ENCODE data around the gene KRT222.

The KRT222 gene

DNA sequence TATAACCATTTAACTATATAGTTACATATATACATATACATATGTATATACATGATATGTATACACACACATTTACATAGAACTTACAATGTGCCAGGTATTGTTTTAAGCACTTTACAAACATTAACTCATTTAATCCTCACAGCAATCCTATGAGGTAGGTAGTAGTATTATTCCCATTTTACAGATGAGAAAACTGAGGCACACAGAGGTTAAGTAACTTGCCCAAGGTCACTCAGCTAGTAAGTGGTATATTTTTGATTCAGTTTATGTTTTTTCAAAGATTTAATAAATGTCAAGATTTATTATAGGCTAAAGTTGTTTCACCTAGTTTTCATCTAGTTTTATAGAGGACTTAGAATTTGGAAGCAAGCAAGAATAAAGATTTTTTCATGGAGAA is 6.6 kb downstream of the KRT222 start:
- no peak for DNase-seq (ENCODE audit: low spot score)

DNA sequence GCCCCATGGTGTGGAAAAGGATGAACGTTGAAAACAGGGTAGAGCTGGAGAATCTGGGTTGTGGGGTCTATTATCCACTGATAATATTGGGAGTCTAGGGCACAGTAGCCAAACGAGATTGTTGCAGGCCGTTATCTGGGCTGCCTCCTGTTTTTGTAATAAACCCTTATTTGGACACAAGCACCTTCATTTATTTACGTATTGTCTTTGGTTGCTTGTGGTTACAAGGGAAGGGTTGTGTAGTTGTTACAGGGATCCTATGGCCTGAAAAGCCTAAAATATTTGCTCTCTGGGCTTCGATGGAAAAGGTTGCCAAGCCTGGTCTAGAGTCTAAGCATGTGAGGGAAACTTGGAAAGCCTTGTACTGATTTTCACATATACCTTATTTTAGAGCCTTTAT is 13.0 kb downstream of the KRT222 start:
- DNase-seq (ENCODE audit: low spot score): no peak

GRCh38 chr17:40648384-40648968 is 16.5 kb downstream of the KRT222 start:
- no peak for DNase-seq (ENCODE audit: low spot score)

DNA sequence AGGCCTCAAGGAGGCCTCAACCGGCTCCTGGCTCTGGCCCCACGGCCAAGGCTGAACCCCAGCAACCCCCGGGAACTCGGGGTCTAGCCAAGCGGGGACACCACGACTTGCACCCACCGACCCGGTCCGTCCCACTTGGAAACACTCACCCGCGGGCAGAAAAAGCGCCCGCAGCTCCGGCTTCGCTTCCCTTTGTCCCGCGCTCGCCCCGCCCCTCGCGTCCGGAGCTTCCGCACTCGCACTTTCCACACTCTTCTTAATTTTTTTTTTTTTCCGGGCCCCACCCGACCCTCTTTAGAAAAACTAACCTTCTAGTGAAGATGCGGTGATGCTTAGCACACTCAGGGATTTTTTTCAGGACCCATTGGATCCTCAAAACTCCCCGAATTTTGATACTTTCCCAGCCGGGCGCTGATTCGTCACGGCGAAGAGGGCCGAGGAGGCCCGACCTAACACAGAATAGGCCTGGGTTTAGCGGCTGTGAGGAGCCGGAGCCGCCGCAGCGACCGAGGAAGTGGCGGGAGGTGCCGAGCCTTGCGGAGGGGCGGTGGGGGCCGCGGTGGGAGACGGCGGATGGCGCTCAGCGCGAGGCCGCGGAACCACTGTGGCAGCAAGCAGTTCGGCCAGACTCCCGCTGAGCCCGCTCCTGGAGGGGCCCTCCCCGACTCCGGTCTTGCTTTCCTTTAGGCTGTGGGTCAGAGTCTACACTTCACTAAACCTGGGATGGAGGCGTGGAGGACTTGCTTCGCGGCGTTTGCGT is 17.2 kb downstream of the KRT222 start, which contains the start of gene SMARCE1:
Gene SMARCE1, minus strand, starts transcription at position 195 of the 760 bp plus-strand sequence. CDS start 2,016 bp downstream, outside the sequence.
- DNase-seq (ENCODE audit: low spot score): peak; percentile 84

- peak; percentile 65 for DNase-seq (ENCODE audit: low spot score)
Measured at GRCh38 chr17:40646791-40647623, 18.0 kb downstream of the KRT222 start.

DNA sequence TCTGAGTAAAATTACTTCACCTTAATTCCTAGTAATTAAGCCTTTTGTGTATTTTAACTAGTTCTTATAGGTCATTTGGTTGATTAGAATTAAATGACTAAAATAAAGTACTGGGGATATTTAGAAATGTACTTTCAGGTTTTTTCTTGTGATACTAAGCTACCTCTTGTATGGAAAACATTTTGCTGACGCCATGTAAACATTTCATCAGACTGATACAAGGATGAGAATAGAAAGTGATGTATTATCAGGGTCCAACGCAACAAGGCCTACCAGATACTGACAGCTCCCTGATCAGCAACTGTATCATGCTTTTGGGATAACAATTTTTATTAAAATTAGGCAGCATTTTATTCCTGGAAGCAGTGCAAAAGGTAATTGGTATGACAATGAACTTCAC is 19.0 kb downstream of the KRT222 start:
- DNase-seq (ENCODE audit: low spot score): no peak

GRCh38 chr17:40645291-40645690 is 19.7 kb downstream of the KRT222 start:
- DNase-seq (ENCODE audit: low spot score): no peak

GRCh38 chr17:40637931-40638330 is 27.0 kb downstream of the KRT222 start:
- DNase-seq (ENCODE audit: low spot score): no peak

DNA sequence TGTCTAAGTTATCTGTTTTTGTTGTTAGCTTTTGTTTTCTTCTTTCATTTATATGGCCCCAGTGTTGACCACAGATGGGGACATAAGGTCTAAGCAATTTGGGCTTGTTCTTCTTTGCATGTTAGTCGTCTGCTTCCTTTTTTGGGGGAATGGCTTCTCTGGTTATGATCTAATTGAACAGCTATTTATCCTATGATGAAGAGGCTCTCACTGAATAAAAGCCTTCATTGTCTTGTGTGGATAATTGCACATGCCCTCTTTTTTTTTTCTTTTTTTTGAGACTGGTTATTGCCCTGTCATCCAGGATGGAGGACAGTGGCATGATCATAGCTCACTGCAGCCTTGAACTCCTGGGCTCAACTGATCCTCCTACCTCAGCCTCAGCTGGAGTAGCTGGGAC is 31.1 kb downstream of the KRT222 start:
- no peak for DNase-seq (ENCODE audit: low spot score)

- DNase-seq (ENCODE audit: low spot score): no peak
Measured at GRCh38 chr17:40632216-40632615, 32.8 kb downstream of the KRT222 start.

DNA sequence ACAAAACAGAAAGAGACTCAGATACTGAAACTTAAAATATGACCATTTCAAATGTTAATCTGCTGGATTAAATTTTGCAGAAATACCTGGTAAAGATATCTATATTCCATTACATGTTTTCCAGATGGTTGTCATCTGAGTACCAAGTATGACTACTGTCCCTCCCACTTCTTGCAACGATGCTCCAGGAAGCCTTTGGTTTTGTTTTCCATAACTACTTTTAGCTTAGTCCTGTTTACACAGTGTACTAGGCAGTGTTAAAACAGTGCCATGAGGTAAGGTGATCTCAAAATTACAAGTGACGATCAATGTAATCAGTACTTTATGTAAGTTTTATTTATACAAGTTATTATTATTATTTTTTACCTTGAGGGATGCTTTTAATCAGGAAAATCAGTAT is 35.1 kb downstream of the KRT222 start:
- DNase-seq (ENCODE audit: low spot score): no peak

GRCh38 chr17:40625311-40625710 is 39.7 kb downstream of the KRT222 start:
- DNase-seq (ENCODE audit: low spot score): no peak

GRCh38 chr17:40623419-40624210 is 41.4 kb downstream of the KRT222 start:
- no peak for DNase-seq (ENCODE audit: low spot score)

GRCh38 chr17:40622509-40622928 is 42.5 kb downstream of the KRT222 start:
- no peak for DNase-seq (ENCODE audit: low spot score)

DNA sequence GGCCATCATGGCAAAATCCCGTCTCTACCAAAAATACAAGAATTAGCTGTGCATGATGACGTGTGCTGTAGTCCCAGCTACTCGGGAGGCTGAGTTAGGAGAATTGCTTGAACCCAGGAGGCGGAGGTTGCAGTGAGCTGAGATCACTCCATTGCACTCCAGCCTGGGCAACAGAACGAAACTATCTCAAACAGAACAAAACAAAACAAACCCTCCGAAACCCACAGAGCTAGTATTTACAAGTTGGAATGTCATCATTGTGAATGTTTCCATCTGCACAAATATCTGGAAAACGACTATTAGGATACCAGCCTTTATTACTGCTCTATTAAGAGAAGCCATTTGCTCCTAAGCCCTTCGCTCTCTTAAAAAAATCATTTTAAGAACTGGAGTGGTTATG is 43.4 kb downstream of the KRT222 start:
- no peak for DNase-seq (ENCODE audit: low spot score)

- no peak for DNase-seq (ENCODE audit: low spot score)
Measured at GRCh38 chr17:40621019-40621418, 44.0 kb downstream of the KRT222 start.

DNA sequence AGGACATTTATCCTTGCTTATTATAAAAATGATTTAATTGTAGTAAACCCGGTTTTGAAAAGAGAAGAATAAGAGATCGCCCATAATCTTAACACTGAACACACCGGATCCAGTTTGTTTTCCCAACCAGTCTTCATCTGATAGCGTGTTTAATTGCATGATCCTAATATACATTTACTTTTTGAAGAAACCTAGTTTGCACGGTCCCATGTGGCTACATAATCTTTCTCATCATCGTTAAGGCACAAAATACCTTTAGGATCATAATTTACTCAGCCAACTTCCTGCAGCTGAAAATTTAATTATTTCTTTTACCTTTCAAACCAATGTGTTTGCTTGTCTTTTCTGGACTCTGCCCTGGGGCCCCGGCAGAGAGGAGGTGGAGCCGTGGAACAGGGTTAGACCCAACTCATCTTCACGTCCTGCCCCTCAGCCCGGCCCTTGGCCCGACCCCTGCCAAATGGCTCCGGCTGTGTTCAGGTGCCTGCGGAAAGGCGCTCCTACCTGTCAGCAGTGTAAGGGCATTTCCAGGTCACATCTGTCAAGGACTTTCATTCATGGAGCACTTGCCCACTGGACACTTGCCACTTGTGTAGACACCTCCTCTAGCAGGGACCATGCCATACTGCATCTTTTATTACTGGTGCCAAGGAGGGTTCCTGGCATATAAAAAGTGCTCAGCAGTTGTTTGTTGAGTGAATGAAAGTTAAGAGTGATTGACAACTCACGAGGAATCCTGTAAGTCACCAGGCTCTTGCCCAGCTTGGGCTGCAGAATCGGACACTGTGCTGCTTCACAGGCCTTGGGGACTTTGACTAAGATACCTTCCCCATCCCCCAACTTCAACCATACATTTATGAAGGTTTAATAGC is 46.0 kb downstream of the KRT222 start:
- no peak for DNase-seq (ENCODE audit: low spot score)

DNA sequence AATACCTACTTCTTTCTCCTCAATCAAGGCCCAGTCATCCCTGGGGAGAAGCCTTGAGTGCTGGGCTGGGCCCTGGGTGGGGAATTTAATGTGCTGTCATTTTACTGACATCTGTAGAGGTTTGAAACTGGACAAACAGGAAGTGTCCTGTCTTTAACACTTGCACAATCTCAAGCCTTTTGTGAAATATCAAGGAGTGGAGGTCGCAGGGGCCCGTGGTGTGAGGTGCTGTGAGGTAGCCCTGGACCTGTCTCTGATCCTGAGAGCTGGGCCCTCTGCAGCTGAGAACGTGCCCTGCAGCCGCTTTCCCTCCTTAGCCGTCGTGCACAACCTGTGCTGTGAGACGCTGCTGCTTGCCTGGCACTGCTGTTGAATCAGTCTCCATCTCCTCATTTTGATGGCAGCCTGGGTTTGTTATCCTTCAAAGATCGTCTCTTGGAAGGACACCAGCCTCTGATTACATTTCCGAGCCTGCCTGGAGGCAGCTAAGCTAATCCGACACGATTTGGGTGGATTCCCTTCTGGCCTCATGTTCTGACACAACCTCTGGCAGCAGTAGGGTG is 47.2 kb downstream of the KRT222 start:
- DNase-seq (ENCODE audit: low spot score): no peak

DNA sequence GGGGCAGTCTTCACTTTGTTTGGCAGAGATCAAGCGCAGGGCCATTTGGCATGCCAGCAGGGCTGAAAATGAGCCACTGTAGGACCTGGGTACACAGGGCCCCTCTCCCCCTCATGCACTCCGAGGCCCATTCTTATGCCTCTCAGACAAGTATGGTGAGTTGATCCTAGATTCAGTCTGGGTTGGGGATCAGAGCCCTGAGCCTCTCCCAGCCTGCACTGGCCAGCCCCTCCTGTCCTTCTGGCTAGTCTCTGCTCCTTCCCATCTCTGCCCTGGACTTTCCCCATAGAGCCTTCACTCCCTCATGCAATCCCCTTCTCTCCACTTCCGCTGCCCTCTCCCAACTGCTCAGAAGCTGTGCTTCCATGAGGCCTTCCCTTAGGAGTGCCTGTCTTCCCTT is 48.4 kb downstream of the KRT222 start:
- DNase-seq (ENCODE audit: low spot score): no peak

DNA sequence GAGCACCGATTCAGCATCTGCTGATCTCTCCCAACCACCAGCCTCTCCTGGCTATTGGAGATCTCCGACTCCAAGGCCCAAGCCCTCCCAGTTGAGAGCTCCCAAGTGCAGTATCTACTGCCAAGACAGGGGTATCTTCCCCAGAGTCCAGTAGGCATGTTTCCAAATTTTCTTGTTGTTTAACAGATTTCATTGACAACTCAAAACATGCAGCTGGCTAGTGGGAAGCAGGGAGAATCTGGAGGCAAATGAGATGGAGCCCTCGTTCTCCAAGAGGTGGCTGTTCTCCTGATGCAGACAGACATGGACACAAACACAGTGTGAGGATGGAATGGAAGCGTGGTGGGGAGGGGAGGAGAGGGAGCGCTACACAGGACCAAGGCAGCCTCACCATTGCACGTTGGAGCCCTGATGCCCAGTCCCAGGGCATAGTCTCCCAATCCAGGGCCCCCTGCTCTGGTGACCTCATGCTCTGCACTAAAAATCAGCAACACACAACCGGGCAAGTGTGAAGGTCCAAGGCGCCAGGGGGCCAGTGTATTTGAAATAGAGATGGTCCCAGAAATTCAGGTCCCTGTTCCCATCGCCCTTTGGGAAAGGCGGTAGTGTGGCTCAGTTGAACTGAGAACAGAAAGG is 49.0 kb downstream of the KRT222 start:
- DNase-seq (ENCODE audit: low spot score): no peak

Data from AG20443 (cell line).